ENCODE data around the gene CCL8.

CCL8 gene

DNA sequence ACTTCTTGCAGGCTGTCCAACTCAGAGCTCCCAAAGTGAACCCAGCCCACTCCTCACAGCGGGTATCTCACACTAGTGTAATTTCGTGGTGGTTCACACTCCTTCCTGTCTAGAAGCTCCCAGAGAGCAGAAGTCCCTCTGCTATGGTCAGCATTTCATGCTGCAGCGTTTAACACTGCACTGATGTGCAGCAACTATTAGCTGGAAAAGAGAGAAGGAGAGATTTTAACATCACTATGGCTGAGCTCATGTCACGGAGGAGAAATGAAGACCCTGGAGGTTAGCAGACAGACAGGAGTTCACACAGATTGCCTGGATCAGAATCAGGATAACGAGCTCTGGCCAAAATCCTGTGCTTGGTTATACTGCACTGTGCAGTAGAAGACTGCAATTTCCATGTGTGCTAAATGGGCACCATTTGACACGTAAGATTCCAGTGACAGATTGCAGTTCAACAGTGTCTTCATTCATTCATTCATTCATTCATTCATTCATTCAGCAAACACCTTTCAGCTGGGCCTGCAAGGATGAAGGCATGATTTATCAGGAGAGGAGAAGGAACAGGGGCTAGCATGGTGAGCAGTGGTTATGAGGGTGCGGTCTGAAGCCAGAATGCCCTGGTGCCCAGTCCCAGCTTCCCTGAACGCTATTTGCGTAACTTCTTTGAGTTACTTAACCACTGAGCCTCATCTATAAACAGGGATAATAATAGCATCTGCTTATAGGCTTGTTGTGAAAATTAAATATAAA lies 49.1 kb downstream of the CCL8 start:
- no peak for DNase-seq

DNA sequence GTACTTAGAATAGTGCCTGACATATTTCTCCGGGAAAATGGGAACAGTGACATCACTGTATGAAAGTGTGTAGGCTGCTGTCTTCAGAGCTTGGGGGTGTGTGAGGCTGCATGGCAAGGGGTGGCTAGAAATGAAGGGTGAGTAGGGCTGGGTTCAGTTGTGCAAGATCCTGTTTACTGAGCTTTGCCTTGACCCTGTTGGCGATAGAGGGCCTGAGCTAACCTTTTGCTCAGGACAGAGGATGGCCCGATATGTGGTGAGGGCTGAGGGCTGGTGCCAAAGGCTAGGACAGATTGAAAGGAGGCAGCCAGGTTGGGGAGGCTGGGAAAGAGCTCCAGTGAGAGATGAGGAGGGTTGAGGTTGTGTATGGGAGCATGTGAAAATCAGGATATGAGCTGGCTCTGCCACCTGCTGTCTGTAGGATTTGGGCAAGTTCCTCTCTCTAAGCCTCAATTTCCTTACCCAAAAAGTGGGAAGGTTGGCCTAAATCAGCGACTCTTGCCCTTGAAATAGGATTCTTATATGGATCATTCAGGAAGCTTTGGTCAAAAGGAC lies 49.8 kb downstream of the CCL8 start:
- DNase-seq, result no peak

DNA sequence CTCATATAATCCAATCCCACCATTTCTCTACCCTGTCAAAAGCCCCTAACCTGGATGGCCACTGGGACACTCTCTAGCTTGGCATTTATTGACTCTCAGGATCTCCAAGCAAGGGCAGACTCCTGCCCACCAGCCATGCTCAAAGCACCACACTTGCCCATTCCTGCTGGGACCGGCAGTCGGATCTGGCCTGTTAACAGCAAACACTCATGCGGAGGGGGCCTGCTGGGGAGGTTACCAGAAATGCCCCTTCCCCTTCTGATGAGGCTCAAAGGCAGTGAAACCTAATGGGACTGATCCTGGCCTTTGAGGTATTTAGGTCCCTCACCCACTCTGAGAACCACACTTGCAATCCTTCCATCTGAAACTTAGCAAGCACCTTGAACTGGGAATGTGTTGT lies 50.3 kb downstream of the CCL8 start:
- no peak for DNase-seq

DNA sequence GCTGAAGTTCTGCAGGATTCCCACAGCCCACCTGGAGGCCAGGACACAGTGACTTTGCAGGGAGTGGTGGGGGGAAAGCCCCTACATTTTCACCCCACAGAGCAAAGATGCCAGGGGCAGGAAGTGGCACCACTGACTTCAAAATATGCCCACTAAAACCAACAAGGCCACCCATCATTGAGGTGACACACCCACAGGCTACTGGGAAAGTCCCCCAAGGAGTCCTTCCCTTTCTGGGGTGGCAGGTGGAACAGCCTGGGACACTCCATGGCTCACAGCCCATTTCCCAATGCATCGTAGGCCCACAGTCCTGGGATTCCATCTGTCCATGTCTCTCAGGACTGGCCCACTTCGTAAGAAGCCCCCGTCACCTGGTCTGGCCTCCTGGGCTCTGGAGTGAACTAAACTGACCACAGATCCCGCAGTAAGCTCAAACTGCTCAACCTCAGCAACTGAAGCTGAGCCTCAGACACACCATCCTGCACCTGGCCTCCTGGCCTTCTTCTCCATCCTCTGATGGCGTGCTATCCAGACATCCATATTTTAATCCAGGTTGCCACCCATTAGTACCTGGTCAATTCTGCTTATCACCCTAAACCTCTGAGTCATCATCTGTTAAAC lies 51.3 kb downstream of the CCL8 start:
- DNase-seq, result no peak

DNA sequence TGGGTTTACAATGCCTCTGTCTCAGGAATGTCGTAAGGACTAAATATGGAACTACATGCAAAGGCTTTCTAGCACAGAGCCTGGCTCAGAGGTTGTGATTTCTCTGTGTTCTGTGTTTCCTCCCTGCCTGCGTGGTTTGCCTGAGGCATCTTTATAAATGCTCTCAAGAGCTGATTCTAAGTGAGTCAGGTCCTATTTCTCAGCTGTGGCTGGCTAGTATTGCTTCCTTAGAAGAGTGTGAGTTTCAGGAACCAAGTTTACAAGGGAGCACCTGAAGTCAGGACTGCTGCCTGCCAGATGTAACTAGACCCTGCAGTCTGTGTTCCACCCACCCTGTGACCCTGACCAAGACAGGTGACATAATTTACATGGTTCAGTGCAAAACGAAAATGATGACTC lies 51.8 kb downstream of the CCL8 start:
- no peak for DNase-seq
